Dedifferentiated amniotic fluid mesenchymal stem cell (primary cell): Measurements from ENCODE around the gene CCDC15.
"Not testable (repeated sequence)": the region's sequence is repeated elsewhere in the genome, so short reads cannot be mapped to it uniquely, and the experiment has no call there.

Source experiments
- DNase-seq: peaks from one replicate; pipeline ENCODE4 v3.0.0-alpha.2; 2016; ENCODE audit errors: extremely low spot score

CCDC15 gene

GRCh38 chr11:124941703-124942102 is 12.3 kb upstream of the CCDC15 start:
- no peak for DNase-seq

- DNase-seq, result no peak
Measured at GRCh38 chr11:124942466-124943253, 11.3 kb upstream of the CCDC15 start.

GRCh38 chr11:124943254-124943616 is 10.8 kb upstream of the CCDC15 start:
- DNase-seq, result no peak

DNA sequence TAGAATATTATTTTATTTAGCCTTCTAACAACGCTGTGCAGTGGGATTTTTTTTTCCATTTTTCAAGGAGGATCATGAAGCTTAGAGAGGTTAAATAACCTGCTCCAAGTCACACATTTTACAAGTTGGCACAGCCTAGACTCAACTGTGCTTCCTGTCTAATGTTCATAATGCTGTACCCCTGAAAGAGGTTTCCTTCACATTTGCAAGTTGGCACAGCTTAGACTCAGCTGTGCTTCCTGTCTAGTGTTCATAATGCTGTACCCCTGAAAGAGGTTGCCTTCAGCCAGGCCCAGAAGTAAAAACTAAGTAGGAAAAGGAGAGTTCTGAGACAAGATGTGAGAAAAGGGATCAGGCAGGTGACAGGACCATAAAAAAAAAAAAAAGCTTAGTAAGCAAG is 10.3 kb upstream of the CCDC15 start:
- no peak for DNase-seq

DNA sequence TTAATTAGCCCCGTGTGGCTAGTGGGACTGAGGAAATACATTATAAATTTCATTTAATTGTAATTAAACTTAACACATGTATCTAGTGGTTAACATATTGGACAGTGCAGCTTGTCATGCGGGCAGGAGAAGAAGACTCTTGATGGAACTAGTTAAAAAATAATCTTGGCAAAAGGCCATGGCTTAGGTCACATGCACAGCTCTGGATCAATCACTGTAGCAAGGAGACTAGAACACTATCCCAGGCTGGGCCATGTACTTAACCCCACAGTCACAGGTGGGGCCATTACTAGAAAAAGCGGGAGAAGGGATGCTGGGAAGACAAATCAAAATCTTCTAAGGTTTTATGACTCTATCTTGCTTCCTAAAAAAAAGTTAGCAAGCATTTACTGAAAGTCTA is 9.4 kb upstream of the CCDC15 start:
- DNase-seq, result no peak

GRCh38 chr11:124945826-124946225 is 8.2 kb upstream of the CCDC15 start:
- no peak for DNase-seq

GRCh38 chr11:124946735-124947141 is 7.3 kb upstream of the CCDC15 start:
- DNase-seq, result no peak

GRCh38 chr11:124950601-124951330 is 3.2 kb upstream of the CCDC15 start:
- DNase-seq, result no peak

GRCh38 chr11:124951341-124951740 is 2.7 kb upstream of the CCDC15 start:
- DNase-seq, result no peak

GRCh38 chr11:124954590-124954955 is 571 bp downstream of the CCDC15 start:
- DNase-seq, result no peak

DNA sequence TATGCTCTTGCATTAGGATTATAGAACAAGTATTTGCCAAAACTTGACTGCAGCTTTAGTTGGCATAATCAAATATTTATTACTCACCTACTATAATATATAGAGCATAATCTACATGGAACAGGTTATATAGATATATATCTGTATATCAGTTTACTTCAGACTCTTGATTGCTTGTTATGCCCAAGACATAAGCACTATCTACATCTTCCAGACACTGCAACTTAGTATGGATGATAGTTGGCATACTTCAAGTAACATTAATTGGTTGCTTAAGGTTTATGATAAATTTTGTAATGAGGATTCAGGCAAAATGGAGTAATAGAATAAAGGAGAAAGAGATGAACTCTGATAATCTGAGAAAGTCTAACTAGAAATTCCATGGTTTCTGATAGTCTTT is 1.0 kb downstream of the CCDC15 start:
- DNase-seq, result no peak

GRCh38 chr11:124961972-124962609 is 8.1 kb downstream of the CCDC15 start:
- DNase-seq, result peak; percentile 86

DNA sequence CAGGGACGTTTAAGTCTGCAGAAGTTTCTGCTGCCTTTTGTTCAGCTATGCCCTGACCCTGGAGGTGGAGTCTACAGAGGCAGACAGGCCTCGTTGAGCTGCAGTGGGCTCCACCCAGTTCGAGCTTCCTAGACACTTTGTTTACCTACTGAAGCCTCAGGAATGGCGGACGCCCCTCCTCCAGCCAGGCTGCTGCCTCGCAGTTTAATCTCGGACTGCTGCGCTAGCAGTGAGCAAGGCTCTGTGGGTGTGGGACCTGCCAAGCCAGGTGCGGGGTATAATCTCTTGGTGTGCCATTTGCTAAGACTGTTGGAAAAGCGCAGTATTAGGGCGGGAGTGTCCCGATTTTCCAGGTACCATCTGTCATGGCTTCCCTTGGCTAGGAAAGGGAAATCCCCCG is 14.2 kb downstream of the CCDC15 start:
- DNase-seq, result not testable (repeated sequence)

DNA sequence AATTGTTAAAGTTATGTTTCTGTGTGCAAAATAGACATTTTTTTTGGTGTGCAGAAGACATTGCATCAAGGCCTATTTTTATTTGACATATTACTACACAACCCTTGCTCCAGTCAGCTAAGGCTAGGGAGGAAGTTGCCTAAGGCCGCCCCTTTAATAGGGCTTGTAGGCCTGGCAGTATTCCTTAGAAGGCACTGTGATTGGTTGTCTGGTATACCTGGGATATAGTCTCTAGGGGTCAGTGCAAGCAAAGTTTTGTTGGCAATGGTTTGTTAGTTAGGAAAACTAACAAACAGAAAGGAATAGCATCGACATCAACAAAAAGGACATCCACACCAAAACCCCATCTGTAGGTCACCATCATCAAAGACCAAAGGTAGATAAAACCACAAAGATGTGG is 16.9 kb downstream of the CCDC15 start:
- no peak for DNase-seq

GRCh38 chr11:124971810-124972209 is 17.8 kb downstream of the CCDC15 start:
- DNase-seq, result no peak

GRCh38 chr11:124976531-124976930 is 22.5 kb downstream of the CCDC15 start:
- DNase-seq, result no peak

DNA sequence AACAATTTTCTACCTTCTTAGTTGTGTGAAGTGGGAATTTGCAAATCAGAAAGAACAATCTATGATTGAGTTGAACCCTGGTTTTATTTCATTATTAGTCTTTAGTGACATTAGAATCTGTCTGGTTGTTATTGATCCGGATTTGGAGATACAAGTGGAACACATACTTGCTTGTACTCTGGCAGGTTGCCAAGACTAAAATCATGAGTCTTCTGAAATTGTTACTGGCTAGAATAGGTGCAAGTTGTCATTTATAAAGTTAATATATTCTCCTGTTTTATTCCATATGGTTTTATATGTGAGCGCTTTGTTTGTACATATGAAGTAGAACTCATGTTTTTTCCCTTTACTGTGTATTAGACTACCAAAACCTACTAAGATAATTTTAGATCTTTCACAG is 23.0 kb downstream of the CCDC15 start:
- DNase-seq, result no peak

DNA sequence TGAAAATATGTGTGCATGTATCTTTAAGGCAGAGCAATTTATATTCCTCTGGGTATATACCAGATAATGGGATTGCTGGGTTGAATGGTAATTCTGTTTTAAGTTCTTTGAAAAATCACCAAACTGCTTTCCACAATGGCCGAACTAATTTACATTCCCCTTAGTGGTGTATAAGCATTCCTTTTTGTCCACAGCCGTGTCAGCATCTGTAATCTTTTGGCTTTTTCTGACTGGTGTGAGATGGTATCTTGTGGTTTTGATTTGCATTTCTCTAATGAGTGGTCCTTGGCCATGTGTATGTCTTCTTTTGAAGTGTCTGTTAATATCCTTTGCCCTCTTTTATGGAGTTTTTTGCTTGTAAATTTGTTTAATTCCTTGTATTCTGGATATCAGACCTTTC is 24.3 kb downstream of the CCDC15 start:
- no peak for DNase-seq

- no peak for DNase-seq
Measured at GRCh38 chr11:124982043-124982442, 28.0 kb downstream of the CCDC15 start.

DNA sequence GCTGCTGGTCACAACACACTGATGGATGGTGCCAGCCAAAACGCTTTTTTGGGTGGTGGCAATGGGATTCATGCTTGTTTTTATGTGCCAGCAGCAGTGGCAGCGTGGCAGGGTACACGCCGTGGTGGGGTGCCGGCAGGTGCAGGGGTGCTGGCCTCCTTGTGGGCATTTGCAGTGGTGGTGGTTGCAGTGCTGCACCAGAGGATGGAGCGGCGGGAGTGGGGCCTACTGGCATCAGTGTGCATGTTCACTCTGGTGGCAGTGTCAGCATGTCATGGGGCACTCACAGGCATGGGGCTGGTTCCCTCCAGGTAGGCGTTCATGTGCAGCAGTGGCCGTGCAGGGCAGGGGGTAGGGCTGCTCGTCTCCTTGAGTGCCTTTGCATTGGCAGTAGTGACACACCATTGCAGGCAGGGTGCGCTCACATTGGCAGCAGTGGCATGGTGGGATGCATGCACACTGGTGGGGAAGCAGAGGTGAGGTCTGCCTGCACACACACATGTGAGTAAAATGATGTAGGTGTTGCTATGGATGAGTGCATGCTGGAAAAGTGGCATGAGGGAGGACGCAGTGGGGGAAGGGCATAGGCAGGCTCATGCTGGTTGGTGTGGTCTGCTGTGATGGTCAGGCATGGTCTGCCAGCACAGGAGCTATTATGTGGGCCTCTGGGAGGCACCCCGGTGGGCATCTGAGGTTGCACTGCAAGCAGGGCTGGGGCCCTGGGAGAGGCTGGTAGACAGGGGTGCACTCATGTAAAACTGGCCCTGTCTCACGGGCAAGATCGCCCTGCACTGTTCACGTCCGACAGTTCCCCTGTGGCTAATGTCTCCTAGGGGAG is 29.9 kb downstream of the CCDC15 start:
- no peak for DNase-seq

DNA sequence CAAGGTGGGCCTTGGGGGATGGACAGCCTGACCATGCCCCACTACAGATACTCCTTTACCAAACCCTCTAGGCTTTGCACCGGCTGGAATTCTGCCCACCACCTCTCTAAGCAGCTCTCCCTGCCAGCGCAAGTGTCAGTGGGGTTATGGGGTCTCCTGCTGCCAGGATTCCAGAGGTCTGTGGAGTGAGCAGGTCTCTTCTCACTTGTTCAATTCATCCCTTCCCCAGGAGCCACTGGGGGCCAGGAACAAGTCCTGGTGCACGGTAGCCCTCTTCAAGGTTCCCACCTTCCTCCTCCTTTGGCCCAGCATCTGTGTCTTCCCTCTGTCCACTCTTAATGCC is 30.5 kb downstream of the CCDC15 start:
- no peak for DNase-seq

GRCh38 chr11:124987096-124987495 is 33.1 kb downstream of the CCDC15 start:
- DNase-seq, result no peak
